TTC549 (cell line): ENCODE measurements around the gene IL22RA2.

Experiments
- FAIRE-seq: peaks from 2 replicates; lab custom pipeline; 2012; peaks lifted over from hg19 to GRCh38; lab: Jason Lieb, UNC

The IL22RA2 gene

GRCh38 chr6:137197684-137198645, 24.5 kb upstream of the IL22RA2 start:
- FAIRE-seq: no peak

DNA sequence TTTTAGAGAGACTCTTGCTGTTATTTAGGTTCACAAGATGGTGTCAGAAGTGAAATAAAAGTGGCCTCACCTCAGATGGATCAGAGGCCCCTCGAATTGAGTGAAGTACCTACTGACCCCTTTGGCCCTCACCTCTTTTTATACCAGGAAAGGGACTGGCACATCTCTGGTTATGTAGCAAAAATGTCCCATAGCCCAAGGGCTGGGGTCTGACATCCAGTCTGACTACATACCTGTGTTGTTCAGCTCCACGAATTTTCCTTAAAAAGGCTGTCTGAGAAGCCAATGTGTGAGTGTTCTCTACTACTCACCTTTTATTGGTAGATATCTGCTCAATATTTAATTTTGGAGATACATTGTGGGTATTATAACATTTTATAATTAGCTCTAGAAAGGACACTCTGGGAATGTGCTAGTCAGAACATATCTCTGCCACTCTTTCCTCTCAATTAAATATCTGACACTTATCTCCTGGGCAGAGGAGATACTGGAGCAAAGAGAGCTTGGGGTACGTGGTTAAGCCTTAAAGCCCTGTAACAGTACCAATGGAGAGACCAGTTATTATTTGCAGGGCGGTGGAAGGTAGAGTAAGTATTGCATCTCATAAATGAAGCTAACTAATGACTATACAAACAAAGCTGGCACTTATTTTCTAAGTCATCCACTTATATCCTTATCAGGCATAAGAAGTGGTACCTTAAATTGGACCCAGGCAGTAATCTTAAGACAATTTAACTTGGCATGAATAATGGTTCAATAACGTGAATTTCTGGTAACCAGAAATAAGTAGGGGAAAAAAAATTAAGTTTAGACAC, 20.0 kb upstream of the IL22RA2 start:
- no peak for FAIRE-seq

- FAIRE-seq: no peak
Observed at GRCh38 chr6:137192821-137193220, 19.4 kb upstream of the IL22RA2 start.

DNA sequence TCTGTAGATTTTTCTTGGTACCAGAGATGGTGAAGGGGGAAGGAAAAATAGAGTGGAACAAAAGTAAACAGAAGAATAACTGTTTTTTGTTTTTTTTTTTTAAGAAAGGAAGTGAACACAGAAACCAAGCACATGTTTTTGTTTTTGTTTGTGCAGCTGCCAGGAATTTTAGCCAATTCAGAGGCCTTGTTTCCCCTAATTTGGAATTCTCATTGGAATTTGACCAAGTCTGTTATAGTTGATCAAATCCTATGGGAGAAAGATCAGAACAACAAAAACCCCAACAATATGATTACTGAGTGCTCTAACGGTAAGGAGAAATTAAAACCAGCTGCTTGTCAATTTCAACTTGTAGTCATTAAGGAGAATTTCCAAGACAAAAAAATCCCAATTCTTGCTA, 18.2 kb upstream of the IL22RA2 start:
- no peak for FAIRE-seq

- no peak for FAIRE-seq
Observed at GRCh38 chr6:137191236-137191635, 17.8 kb upstream of the IL22RA2 start.

DNA sequence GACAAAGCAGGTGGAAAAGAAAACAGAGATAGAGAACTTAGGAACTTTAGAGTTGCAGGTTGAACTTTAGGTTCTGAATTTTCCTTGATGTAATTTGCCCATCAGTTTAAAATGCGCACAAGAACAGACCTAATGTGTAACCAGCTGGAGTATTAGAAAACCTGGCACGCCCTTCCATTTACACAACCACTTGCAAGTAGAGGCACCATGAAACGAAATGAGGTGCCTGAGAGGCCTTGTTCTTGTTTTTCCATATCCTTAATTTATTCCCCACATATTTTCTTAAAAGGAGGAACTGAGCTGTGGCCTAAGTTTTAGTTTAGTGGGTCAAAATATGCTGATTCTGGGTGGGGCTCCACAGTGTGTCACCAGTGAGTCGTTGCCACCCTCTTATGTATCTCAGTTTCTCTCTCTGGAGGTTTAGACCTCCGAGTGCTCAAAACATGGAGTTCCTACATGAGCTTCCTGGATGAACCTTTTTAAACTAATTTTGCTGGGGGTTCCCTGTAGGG, 17.2 kb upstream of the IL22RA2 start:
- FAIRE-seq: no peak

GRCh38 chr6:137188855-137189254, 15.4 kb upstream of the IL22RA2 start:
- FAIRE-seq: no peak

DNA sequence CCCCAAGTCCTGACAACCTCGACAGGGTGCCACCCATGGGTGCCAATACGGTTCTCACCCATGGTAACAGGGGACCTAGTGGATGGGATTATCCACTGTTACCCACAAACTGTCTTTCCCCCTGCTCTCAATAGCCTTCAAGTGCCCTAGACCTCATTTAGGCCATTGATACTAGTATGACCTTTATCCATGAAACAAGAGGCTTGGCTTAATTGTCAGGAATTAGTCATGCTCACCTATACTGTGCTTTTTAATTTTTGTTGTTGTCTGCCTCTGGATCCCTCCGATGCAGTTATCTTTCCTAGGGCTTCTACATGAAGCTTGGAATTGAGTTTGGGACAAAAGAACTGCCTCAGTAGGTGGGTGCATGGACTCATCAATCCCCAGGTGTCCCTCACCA, 11.8 kb upstream of the IL22RA2 start:
- no peak for FAIRE-seq

GRCh38 chr6:137182654-137183073, 9.2 kb upstream of the IL22RA2 start:
- FAIRE-seq: no peak

- no peak for FAIRE-seq
Observed at GRCh38 chr6:137181891-137182653, 8.6 kb upstream of the IL22RA2 start.

DNA sequence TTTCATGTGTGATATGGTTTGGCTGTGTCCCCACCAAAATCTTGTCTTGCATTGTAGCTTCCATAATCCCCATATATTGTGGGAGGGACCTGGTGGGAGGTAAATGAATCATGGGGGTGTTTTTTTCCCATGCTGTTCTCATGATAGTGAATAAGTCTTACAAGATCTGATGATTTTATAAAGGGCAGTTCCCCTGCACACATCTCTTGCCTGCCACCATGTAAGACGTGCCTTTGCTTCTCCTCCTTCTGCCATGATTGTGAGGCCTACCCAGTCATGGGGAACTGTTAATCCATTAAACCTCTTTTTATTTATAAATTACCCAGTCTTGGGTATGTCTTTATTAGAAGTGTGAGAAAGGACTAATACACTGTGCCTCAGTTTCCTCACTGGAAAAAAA, 4.2 kb upstream of the IL22RA2 start:
- no peak for FAIRE-seq

DNA sequence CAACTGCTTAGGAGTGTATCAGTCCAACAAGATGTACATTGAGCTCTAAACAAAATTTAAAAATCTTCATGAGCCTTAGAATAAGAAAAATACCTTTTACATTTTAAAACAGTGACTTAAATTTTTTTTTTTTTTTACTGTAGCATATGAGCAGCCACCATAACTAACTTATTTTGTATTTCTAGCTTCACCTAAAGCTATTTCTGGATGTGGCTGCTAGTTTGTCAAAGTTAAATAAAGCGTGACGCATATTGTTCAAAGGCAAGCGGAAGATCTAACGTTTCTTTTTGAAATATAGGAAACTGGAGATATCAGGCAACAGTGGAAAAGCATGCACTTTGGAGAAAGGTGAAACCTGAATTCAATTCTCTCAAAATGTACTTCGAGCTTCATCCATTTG, 3.3 kb upstream of the IL22RA2 start:
- FAIRE-seq: no peak

DNA sequence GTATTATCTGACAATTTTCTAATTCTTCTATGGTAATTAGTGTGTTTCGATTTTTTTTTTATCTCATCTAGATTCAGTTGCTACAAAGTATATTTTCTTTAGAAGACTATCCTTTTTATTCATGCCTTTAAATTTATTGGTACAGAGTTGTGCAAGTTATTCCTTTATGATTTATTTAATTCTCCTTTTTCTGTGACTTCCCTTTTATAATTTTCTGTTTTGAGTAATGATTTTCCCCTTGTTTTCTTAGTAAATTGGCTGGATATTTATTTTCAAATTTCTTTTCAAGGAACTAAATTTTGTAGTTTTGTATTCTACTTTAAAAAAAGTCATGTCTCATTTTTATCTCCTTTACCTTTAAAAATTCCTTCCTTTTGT, 2.4 kb upstream of the IL22RA2 start:
- FAIRE-seq: no peak

GRCh38 chr6:137175157-137175867, 1.9 kb upstream of the IL22RA2 start:
- FAIRE-seq: no peak

- no peak for FAIRE-seq
Observed at GRCh38 chr6:137172734-137173431, 561 bp downstream of the IL22RA2 start.

GRCh38 chr6:137171824-137172733, 1.4 kb downstream of the IL22RA2 start:
- no peak for FAIRE-seq

- FAIRE-seq: no peak
Observed at GRCh38 chr6:137171053-137171374, 2.4 kb downstream of the IL22RA2 start.

- no peak for FAIRE-seq
Observed at GRCh38 chr6:137170266-137171052, 3.0 kb downstream of the IL22RA2 start.

GRCh38 chr6:137167702-137168377, 5.6 kb downstream of the IL22RA2 start:
- FAIRE-seq: no peak
